Measurements from ENCODE around the gene KCNMA1.
"Not testable (repeated sequence)": the region's sequence is repeated elsewhere in the genome, so short reads cannot be mapped to it uniquely, and the experiment has no call there.

The KCNMA1 gene

GRCh38 chr10:77597560-77597959 is 40.0 kb downstream of the KCNMA1 start:
- Histone ChIP-seq H3K27me3 (ENCODE audit: control insufficient read depth in 2 of 2, insufficient read depth in 2 of 2, low read length in 2 of 2) (no peaks in the 10 kb centered on the region), H3K9me3 (ENCODE audit: control insufficient read depth in 2 of 2, low read length in 2 of 2) (no peaks in the 10 kb centered on the region), H3K27ac (ENCODE audit: low read depth in 2 of 2, low read length in 2 of 2) (no peak overlapping the region), H3K36me3 (ENCODE audit: control insufficient read depth in 2 of 2, insufficient read depth in 2 of 2, low read length in 2 of 2) (no peaks in the 10 kb centered on the region), H3K4me3 (ENCODE audit: low read length in 2 of 2) (no peak overlapping the region), H3K4me1 (ENCODE audit: control insufficient read depth in 2 of 2, insufficient read depth in 2 of 2, low read length in 2 of 2) (peaks cover 4 to 13% of the 10 kb centered on the region in 2 donors), H3K9ac (ENCODE audit: low read depth in 1 of 2, low read length in 2 of 2) (no peak overlapping the region)

GRCh38 chr10:77594471-77594783 is 43.2 kb downstream of the KCNMA1 start:
- Histone ChIP-seq H3K36me3 (ENCODE audit: control insufficient read depth in 2 of 2, insufficient read depth in 2 of 2, low read length in 2 of 2) (no peaks in the 10 kb centered on the region), H3K9me3 (ENCODE audit: control insufficient read depth in 2 of 2, low read length in 2 of 2) (no peaks in the 10 kb centered on the region), H3K4me1 (ENCODE audit: control insufficient read depth in 2 of 2, insufficient read depth in 2 of 2, low read length in 2 of 2) (peaks cover 0 to 7% of the 10 kb centered on the region in 2 donors), H3K9ac (ENCODE audit: low read depth in 1 of 2, low read length in 2 of 2) (no peak overlapping the region), H3K27ac (ENCODE audit: low read depth in 2 of 2, low read length in 2 of 2) (no peak overlapping the region), H3K27me3 (ENCODE audit: control insufficient read depth in 2 of 2, insufficient read depth in 2 of 2, low read length in 2 of 2) (no peaks in the 10 kb centered on the region), H3K4me3 (ENCODE audit: low read length in 2 of 2) (no peak overlapping the region)

DNA sequence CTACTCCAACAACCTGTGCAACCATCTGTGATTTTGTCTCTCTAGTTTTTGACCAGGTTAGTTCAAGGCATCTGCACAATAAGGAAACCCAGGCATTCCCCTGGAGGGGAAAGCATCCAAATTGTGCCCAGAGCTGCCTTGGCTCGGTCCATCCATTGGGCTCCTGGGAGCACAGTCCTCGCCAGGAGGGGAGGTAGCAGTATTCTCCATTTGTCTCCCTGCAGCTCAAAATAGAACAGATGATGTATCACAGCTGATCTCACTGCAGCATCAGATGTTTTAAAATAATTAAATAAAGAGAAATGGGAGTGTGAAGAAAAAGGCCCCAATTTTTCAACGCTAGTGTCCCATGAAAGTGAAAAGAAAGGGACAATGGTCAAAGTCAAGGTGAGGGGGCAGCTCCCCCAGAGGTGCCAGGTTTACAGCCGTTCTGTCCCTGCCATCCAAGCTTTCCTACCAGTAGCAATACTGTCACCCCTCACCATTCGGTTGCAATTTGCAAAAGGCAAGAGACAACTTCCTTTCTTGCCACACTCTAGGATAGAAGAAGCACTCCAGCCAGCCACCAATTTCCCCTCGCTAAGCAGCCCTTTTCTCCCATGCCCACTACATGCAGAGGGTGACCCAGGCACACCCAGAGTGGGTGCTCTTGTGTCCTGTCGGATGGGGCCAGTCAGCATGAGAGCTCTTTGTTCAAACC is 43.7 kb downstream of the KCNMA1 start:
- H3K4me3 ChIP-seq (ENCODE audit: low read length in 2 of 2): no peak overlapping the region
- no peaks in the 10 kb centered on the region for H3K9me3 ChIP-seq (ENCODE audit: control insufficient read depth in 2 of 2, low read length in 2 of 2)
- no peak overlapping the region for H3K9ac ChIP-seq (ENCODE audit: low read depth in 1 of 2, low read length in 2 of 2)
- no peak overlapping the region for H3K27ac ChIP-seq (ENCODE audit: low read depth in 2 of 2, low read length in 2 of 2)
- H3K27me3 ChIP-seq (ENCODE audit: control insufficient read depth in 2 of 2, insufficient read depth in 2 of 2, low read length in 2 of 2): no peaks in the 10 kb centered on the region
- no peaks in the 10 kb centered on the region for H3K36me3 ChIP-seq (ENCODE audit: control insufficient read depth in 2 of 2, insufficient read depth in 2 of 2, low read length in 2 of 2)
- peaks cover 0 to 7% of the 10 kb centered on the region in 2 donors for H3K4me1 ChIP-seq (ENCODE audit: control insufficient read depth in 2 of 2, insufficient read depth in 2 of 2, low read length in 2 of 2)

DNA sequence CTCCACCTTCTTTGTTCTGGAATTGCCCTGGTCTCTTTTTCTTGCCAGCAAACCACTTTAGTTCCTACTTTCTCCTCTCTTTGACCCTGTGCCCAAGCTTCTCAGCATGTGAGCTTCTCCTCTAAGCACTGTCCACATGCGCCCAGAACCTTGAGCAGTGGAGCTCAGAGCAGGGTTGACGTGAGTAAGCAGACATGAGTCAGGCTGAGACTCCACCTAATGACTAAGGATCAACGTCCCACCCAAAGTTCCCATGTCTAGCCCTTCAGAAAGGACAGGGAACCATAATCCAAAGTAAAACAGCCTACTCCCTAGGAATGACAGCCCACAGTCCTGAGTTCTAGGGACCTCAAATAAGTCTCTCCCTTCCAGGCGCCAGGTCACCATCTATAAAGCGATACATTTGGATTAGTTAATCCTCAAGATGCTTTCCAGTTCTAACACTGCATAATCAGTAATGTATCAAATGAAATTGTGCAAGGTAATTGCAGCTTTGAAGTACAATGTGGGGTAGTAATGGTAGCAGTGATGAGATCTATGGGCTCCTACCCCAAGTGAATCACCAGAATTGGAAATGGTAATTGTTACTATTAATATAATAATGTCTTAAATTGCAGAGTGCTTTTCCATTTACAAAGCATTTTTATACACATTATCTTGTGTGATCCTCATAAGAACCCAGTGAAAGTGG is 44.5 kb downstream of the KCNMA1 start:
- H3K9ac ChIP-seq (ENCODE audit: low read depth in 1 of 2, low read length in 2 of 2): no peak overlapping the region
- H3K36me3 ChIP-seq (ENCODE audit: control insufficient read depth in 2 of 2, insufficient read depth in 2 of 2, low read length in 2 of 2): no peaks in the 10 kb centered on the region
- H3K27me3 ChIP-seq (ENCODE audit: control insufficient read depth in 2 of 2, insufficient read depth in 2 of 2, low read length in 2 of 2): no peaks in the 10 kb centered on the region
- no peak overlapping the region for H3K4me3 ChIP-seq (ENCODE audit: low read length in 2 of 2)
- peaks cover 3 to 7% of the 10 kb centered on the region in 2 donors for H3K4me1 ChIP-seq (ENCODE audit: control insufficient read depth in 2 of 2, insufficient read depth in 2 of 2, low read length in 2 of 2)
- H3K27ac ChIP-seq (ENCODE audit: low read depth in 2 of 2, low read length in 2 of 2): peak overlapping the region in 1 of 2 donors; percentile 42
- H3K9me3 ChIP-seq (ENCODE audit: control insufficient read depth in 2 of 2, low read length in 2 of 2): no peaks in the 10 kb centered on the region

DNA sequence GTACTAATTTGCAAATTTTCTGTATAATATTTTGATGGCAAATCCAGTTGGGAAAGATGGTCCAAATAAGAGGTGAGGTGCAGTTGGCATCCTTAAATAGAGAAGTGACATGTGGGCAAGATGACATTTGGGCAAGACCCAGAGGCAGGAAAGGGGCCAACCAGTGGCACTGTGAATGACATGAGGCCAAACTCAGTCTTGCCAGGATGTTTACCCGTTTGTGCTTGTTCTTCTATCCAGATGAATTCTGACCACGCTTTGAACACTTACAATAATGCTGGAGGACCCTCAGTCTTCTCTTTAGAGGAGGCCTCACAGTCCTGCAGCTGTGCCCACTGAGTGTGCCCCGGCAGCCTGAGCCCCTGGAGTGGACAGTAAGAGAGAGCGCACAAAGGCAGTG is 45.1 kb downstream of the KCNMA1 start:
- Histone ChIP-seq H3K36me3 (ENCODE audit: control insufficient read depth in 2 of 2, insufficient read depth in 2 of 2, low read length in 2 of 2) (no peaks in the 10 kb centered on the region), H3K9ac (ENCODE audit: low read depth in 1 of 2, low read length in 2 of 2) (no peak overlapping the region), H3K27ac (ENCODE audit: low read depth in 2 of 2, low read length in 2 of 2) (peak overlapping the region in 1 of 2 donors; percentile 42), H3K4me3 (ENCODE audit: low read length in 2 of 2) (no peak overlapping the region), H3K9me3 (ENCODE audit: control insufficient read depth in 2 of 2, low read length in 2 of 2) (no peaks in the 10 kb centered on the region), H3K4me1 (ENCODE audit: control insufficient read depth in 2 of 2, insufficient read depth in 2 of 2, low read length in 2 of 2) (peaks cover 3 to 8% of the 10 kb centered on the region in 2 donors), H3K27me3 (ENCODE audit: control insufficient read depth in 2 of 2, insufficient read depth in 2 of 2, low read length in 2 of 2) (no peaks in the 10 kb centered on the region)

GRCh38 chr10:77591238-77591880 is 46.2 kb downstream of the KCNMA1 start:
- peak overlapping the region in 1 of 2 donors; percentile 28 for H3K27ac ChIP-seq (ENCODE audit: low read depth in 2 of 2, low read length in 2 of 2)
- H3K27me3 ChIP-seq (ENCODE audit: control insufficient read depth in 2 of 2, insufficient read depth in 2 of 2, low read length in 2 of 2): no peaks in the 10 kb centered on the region
- no peak overlapping the region for H3K4me3 ChIP-seq (ENCODE audit: low read length in 2 of 2)
- peaks cover 3 to 13% of the 10 kb centered on the region in 2 donors for H3K4me1 ChIP-seq (ENCODE audit: control insufficient read depth in 2 of 2, insufficient read depth in 2 of 2, low read length in 2 of 2)
- H3K36me3 ChIP-seq (ENCODE audit: control insufficient read depth in 2 of 2, insufficient read depth in 2 of 2, low read length in 2 of 2): no peaks in the 10 kb centered on the region
- H3K9ac ChIP-seq (ENCODE audit: low read depth in 1 of 2, low read length in 2 of 2): no peak overlapping the region
- no peaks in the 10 kb centered on the region for H3K9me3 ChIP-seq (ENCODE audit: control insufficient read depth in 2 of 2, low read length in 2 of 2)

DNA sequence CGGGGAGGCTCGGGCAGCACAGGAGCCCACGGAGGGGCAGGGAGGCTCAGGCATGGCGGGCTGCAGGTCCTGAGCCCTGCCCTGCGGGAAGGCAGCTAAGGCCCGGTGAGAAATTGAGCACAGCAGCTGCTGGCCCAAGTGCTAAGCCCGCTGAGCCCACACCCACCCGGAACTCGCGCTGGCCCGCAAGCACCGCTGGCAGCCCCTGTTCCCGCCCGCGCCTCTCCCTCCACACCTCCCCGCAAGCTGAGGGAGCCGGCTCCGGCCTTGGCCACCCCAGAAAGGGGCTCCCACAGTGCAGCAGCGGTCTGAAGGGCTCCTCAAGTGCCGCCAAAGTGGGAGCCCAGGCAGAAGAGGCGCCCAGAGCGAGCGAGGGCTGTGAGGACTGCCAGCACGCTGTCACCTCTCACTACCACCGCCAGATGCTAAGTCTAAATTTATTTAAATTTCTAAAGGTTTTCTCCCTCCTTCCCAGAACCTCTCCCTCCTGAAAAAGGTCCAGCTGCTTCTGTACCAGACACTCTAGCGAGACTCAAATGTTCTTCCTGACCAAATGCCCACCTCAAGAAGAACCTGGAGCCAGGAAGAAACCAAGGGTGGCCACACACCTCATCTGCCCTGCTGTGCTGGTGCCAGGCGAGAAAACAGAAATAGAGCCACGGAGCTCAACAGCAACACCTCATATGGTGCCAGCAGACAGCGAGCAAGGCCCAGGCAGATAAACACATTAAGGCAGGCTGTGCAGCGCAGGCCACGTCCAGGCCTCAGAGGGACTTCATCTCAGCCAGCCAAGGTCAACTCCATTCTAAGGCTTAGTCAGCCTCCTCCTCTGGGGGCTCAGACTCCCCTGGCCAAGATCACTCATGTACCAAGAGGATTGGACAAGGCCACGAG is 47.0 kb downstream of the KCNMA1 start:
- Histone ChIP-seq H3K27ac (ENCODE audit: low read depth in 2 of 2, low read length in 2 of 2) (peak overlapping the region in 1 of 2 donors; percentile 28), H3K36me3 (ENCODE audit: control insufficient read depth in 2 of 2, insufficient read depth in 2 of 2, low read length in 2 of 2) (no peaks in the 10 kb centered on the region), H3K27me3 (ENCODE audit: control insufficient read depth in 2 of 2, insufficient read depth in 2 of 2, low read length in 2 of 2) (no peaks in the 10 kb centered on the region), H3K4me3 (ENCODE audit: low read length in 2 of 2) (no peak overlapping the region), H3K9ac (ENCODE audit: low read depth in 1 of 2, low read length in 2 of 2) (no peak overlapping the region), H3K4me1 (ENCODE audit: control insufficient read depth in 2 of 2, insufficient read depth in 2 of 2, low read length in 2 of 2) (peaks cover 3 to 13% of the 10 kb centered on the region in 2 donors), H3K9me3 (ENCODE audit: control insufficient read depth in 2 of 2, low read length in 2 of 2) (no peaks in the 10 kb centered on the region)

- peaks cover 3 to 13% of the 10 kb centered on the region in 2 donors for H3K4me1 ChIP-seq (ENCODE audit: control insufficient read depth in 2 of 2, insufficient read depth in 2 of 2, low read length in 2 of 2)
- H3K9ac ChIP-seq (ENCODE audit: low read depth in 1 of 2, low read length in 2 of 2); H3K27ac ChIP-seq (ENCODE audit: low read depth in 2 of 2, low read length in 2 of 2); H3K27me3 ChIP-seq (ENCODE audit: control insufficient read depth in 2 of 2, insufficient read depth in 2 of 2, low read length in 2 of 2); H3K36me3 ChIP-seq (ENCODE audit: control insufficient read depth in 2 of 2, insufficient read depth in 2 of 2, low read length in 2 of 2); H3K4me3 ChIP-seq (ENCODE audit: low read length in 2 of 2); H3K9me3 ChIP-seq (ENCODE audit: control insufficient read depth in 2 of 2, low read length in 2 of 2): not testable (repeated sequence)
Measured at GRCh38 chr10:77589703-77590102, 47.9 kb downstream of the KCNMA1 start.

GRCh38 chr10:77588886-77589285 is 48.7 kb downstream of the KCNMA1 start:
- no peaks in the 10 kb centered on the region for H3K9me3 ChIP-seq (ENCODE audit: control insufficient read depth in 2 of 2, low read length in 2 of 2)

More at GRCh38 chr10:77588886-77589285, 48.7 kb downstream of the KCNMA1 start:
- no peak overlapping the region for H3K4me3 ChIP-seq (ENCODE audit: low read length in 2 of 2)
- no peak overlapping the region for H3K27ac ChIP-seq (ENCODE audit: low read depth in 2 of 2, low read length in 2 of 2)
- H3K36me3 ChIP-seq (ENCODE audit: control insufficient read depth in 2 of 2, insufficient read depth in 2 of 2, low read length in 2 of 2): no peaks in the 10 kb centered on the region
- H3K9ac ChIP-seq (ENCODE audit: low read depth in 1 of 2, low read length in 2 of 2): no peak overlapping the region
- no peaks in the 10 kb centered on the region for H3K27me3 ChIP-seq (ENCODE audit: control insufficient read depth in 2 of 2, insufficient read depth in 2 of 2, low read length in 2 of 2)
- H3K4me1 ChIP-seq (ENCODE audit: control insufficient read depth in 2 of 2, insufficient read depth in 2 of 2, low read length in 2 of 2): peaks cover 3 to 13% of the 10 kb centered on the region in 2 donors
